ENCODE results near the gene GAK.

The GAK gene

DNA sequence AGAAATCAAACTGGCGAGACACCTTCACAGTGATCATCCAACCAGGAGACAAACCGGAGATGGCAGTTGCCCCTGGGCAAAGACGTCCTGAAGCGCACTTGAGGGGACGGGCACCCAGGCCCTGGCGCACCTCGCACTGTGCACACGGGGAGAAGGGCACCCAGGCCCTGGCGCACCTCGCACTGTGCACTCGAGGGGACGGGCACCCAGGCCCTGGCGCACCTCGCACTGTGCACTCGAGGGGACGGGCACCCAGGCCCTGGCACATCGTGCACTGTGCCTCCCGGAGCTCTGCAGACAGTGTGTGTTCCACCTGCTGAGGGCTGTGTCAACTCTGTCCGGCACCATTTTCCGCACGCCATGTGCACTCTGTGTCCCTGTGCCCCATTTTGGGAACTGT is 71.6 kb downstream of the GAK start:
- no peak for DNase-seq (ENCODE audit: low spot score)
- TF ChIP-seq CTCF (IDR thresholded peaks at IDR 0.05; ENCODE audit: borderline replicate concordance, control extremely low read depth, extremely low read depth, insufficient read depth, missing control alignments) = no peak
- in situ Hi-C loops (cut with MboI; ENCODE audit: low sequenced_read_pairs, unreplicated experiment) = no loop called here

- TF ChIP-seq CTCF (IDR thresholded peaks at IDR 0.05; ENCODE audit: borderline replicate concordance, control extremely low read depth, extremely low read depth, insufficient read depth, missing control alignments) = no peak
- in situ Hi-C loops (cut with MboI; ENCODE audit: low sequenced_read_pairs, unreplicated experiment) = no loop called here
- no peak for DNase-seq (ENCODE audit: low spot score)
Observed at GRCh38 chr4:859496-859895, 72.6 kb downstream of the GAK start.

GRCh38 chr4:858831-859451 is 73.2 kb downstream of the GAK start:
- no peak for TF ChIP-seq CTCF (IDR thresholded peaks at IDR 0.05; ENCODE audit: borderline replicate concordance, control extremely low read depth, extremely low read depth, insufficient read depth, missing control alignments)
- in situ Hi-C loops (cut with MboI; ENCODE audit: low sequenced_read_pairs, unreplicated experiment) = no loop called here

DNA sequence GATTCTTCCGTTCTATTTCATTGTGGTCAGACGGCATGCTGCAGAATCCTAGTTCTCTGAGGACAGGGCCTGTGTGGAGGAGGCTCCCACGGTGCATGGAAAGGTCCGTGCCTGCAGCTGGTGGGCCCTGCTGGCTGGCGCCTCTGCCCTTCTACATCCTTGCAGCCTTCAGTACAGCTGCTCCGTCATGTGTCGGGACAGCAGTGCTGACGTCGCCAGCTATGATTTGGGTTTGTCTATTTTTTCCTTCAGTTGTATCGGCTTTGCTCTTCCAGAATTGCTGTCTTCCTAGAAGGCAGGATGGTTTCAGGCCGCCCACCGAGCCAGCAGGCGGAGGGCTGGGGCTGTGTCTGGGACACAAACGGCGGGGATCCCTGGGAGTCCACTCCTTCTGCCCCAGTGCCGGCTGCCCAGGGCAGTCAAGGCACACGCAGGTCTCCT is 74.1 kb downstream of the GAK start:
- in situ Hi-C loops (cut with MboI; ENCODE audit: low sequenced_read_pairs, unreplicated experiment) = no loop called here
- no peak for DNase-seq (ENCODE audit: low spot score)
- TF ChIP-seq CTCF (IDR thresholded peaks at IDR 0.05; ENCODE audit: borderline replicate concordance, control extremely low read depth, extremely low read depth, insufficient read depth, missing control alignments) = no peak

More at GRCh38 chr4:858831-859451, 73.2 kb downstream of the GAK start:
- no peak for DNase-seq (ENCODE audit: low spot score)

- in situ Hi-C loops (cut with MboI; ENCODE audit: low sequenced_read_pairs, unreplicated experiment) = no loop called here
- no peak for DNase-seq (ENCODE audit: low spot score)
- no peak for TF ChIP-seq CTCF (IDR thresholded peaks at IDR 0.05; ENCODE audit: borderline replicate concordance, control extremely low read depth, extremely low read depth, insufficient read depth, missing control alignments)
Observed at GRCh38 chr4:857461-857860, 74.7 kb downstream of the GAK start.

DNA sequence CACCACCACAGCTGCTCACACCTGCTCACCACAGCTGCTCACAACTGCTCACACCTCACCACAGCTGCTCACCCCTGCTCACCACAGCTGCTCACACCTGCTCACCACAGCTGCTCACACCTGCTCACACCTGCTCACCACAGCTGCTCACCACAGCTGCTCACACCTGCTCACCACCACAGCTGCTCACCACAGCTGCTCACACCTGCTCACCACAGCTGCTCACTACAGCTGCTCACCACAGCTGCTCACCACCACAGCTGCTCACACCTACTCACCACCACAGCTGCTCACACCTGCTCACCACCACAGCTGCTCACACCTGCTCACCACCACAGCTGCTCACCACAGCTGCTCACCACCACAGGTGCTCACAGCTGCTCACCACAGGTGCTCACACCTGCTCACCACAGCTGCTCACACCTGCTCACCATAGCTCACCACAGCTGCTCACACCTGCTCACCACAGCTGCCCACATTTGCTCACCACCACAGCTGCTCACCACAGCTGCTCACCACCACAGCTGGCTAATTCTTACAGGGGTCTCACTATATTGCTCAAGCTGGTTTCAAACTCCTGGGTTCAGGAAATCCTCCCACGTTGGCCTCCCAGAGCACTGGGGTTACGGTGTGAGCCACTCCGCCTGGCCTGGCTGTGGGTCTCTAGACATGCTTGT is 75.8 kb downstream of the GAK start:
- in situ Hi-C loops (cut with MboI; ENCODE audit: low sequenced_read_pairs, unreplicated experiment) = no loop called here
- DNase-seq (ENCODE audit: low spot score) = no peak
- no peak for TF ChIP-seq CTCF (IDR thresholded peaks at IDR 0.05; ENCODE audit: borderline replicate concordance, control extremely low read depth, extremely low read depth, insufficient read depth, missing control alignments)
